ENCODE data around the gene ARHGAP29. TPM values are rescaled to one million over a fixed set of nuclear protein-coding genes. Genes with fewer than 3 reads are reported as not detected.
"Not testable (repeated sequence)": the region's sequence is repeated elsewhere in the genome, so short reads cannot be mapped to it uniquely, and the experiment has no call there.

Gene ARHGAP29
- total RNA-seq, 6 experiments from 2014 or later = 36.9 to 60.3 (median 52.9) TPM

GRCh38 chr1:94178901-94179300 is 58.5 kb downstream of the ARHGAP29 start:
- H3K4me1 Mint-ChIP-seq (ENCODE audit: low read depth) = peaks cover 30% of the 10 kb centered on the region
- H3K36me3 Mint-ChIP-seq (ENCODE audit: low read depth) = peaks cover 84% of the 10 kb centered on the region
- no peak for TF ChIP-seq CTCF (IDR thresholded peaks at IDR 0.05)
- H3K9me3 Mint-ChIP-seq = no peaks in the 10 kb centered on the region
- no peak overlapping the region for H3K4me3 Mint-ChIP-seq
- H3K27me3 Mint-ChIP-seq (ENCODE audit: insufficient read depth) = no peaks in the 10 kb centered on the region
- no peak overlapping the region for H3K27ac Mint-ChIP-seq
- no peak for DNase-seq

- H3K27me3 Mint-ChIP-seq (ENCODE audit: insufficient read depth) = peaks cover 10% of the 10 kb centered on the region; the same call in 1 of the 2 replicates
- H3K9me3 Mint-ChIP-seq = no peaks in the 10 kb centered on the region
- no peak for DNase-seq
- no peak overlapping the region for H3K27ac Mint-ChIP-seq
- no peak for TF ChIP-seq CTCF (IDR thresholded peaks at IDR 0.05)
- no peak overlapping the region for H3K4me3 Mint-ChIP-seq
- peaks cover 51% of the 10 kb centered on the region for H3K36me3 Mint-ChIP-seq (ENCODE audit: low read depth)
- peaks cover 1% of the 10 kb centered on the region; the same call in 1 of the 2 replicates for H3K4me1 Mint-ChIP-seq (ENCODE audit: low read depth)
Measured at GRCh38 chr1:94169126-94169525, 68.3 kb downstream of the ARHGAP29 start.

- peaks cover 32% of the 10 kb centered on the region for H3K36me3 Mint-ChIP-seq (ENCODE audit: low read depth)
- no peak for TF ChIP-seq CTCF (IDR thresholded peaks at IDR 0.05)
- no peaks in the 10 kb centered on the region for H3K9me3 Mint-ChIP-seq
- DNase-seq = no peak
- H3K4me1 Mint-ChIP-seq (ENCODE audit: low read depth) = peaks cover 18% of the 10 kb centered on the region
- H3K27ac Mint-ChIP-seq = no peak overlapping the region
- no peak overlapping the region for H3K4me3 Mint-ChIP-seq
- H3K27me3 Mint-ChIP-seq (ENCODE audit: insufficient read depth) = peaks cover 10% of the 10 kb centered on the region; the same call in 1 of the 2 replicates
Measured at GRCh38 chr1:94165843-94166242, 71.5 kb downstream of the ARHGAP29 start.

GRCh38 chr1:94164885-94165284 is 72.5 kb downstream of the ARHGAP29 start:
- Mint-ChIP-seq H3K36me3 (ENCODE audit: low read depth) (peaks cover 23% of the 10 kb centered on the region), H3K4me1 (ENCODE audit: low read depth) (peaks cover 27% of the 10 kb centered on the region), H3K27me3 (ENCODE audit: insufficient read depth) (peaks cover 10% of the 10 kb centered on the region; the same call in 1 of the 2 replicates)
- H3K27ac Mint-ChIP-seq, H3K9me3 Mint-ChIP-seq, DNase-seq, H3K4me3 Mint-ChIP-seq: not testable (repeated sequence)

- H3K4me1 Mint-ChIP-seq (ENCODE audit: low read depth) = peaks cover 27% of the 10 kb centered on the region
- DNase-seq = peak; percentile 28
- peaks cover 10% of the 10 kb centered on the region; the same call in 1 of the 2 replicates for H3K27me3 Mint-ChIP-seq (ENCODE audit: insufficient read depth)
- not testable (repeated sequence) for H3K9me3 Mint-ChIP-seq, H3K4me3 Mint-ChIP-seq
- H3K27ac Mint-ChIP-seq = peak overlapping the region; percentile 14; the same call in 1 of the 2 replicates
- H3K36me3 Mint-ChIP-seq (ENCODE audit: low read depth) = peaks cover 15% of the 10 kb centered on the region
Measured at GRCh38 chr1:94164121-94164520, 73.3 kb downstream of the ARHGAP29 start.

GRCh38 chr1:94163249-94163648 is 74.1 kb downstream of the ARHGAP29 start:
- H3K27ac Mint-ChIP-seq, H3K9me3 Mint-ChIP-seq, H3K4me3 Mint-ChIP-seq, DNase-seq: not testable (repeated sequence)
- H3K4me1 Mint-ChIP-seq (ENCODE audit: low read depth) = peaks cover 27% of the 10 kb centered on the region
- H3K27me3 Mint-ChIP-seq (ENCODE audit: insufficient read depth) = peaks cover 12% of the 10 kb centered on the region
- peaks cover 13% of the 10 kb centered on the region for H3K36me3 Mint-ChIP-seq (ENCODE audit: low read depth)

GRCh38 chr1:94160811-94161210 is 76.6 kb downstream of the ARHGAP29 start:
- no peak for TF ChIP-seq CTCF (IDR thresholded peaks at IDR 0.05)
- Mint-ChIP-seq H3K27ac (peak overlapping the region; percentile 58), H3K9me3 (no peaks in the 10 kb centered on the region), H3K4me3 (no peak overlapping the region), H3K27me3 (ENCODE audit: insufficient read depth) (peaks cover 9% of the 10 kb centered on the region), H3K36me3 (ENCODE audit: low read depth) (peaks cover 4% of the 10 kb centered on the region; the same call in 1 of the 2 replicates), H3K4me1 (ENCODE audit: low read depth) (peaks cover 31% of the 10 kb centered on the region)
- peak; percentile 86 for DNase-seq
